KOPT-K1 (cell line): ENCODE results near the gene RYR1.
"Not testable (repeated sequence)": the region's sequence is repeated elsewhere in the genome, so short reads cannot be mapped to it uniquely, and the experiment has no call there.

ENCODE experiments used
- H3K27ac ChIP-seq: fragments of 200-600 bp; sonication (generic); 2 replicates; pipeline ENCODE4 v1.5.1; 2016; ENCODE audit warnings: antibody characterized with exemption, mild to moderate bottlenecking, low read depth, low read length; ENCODE audit not compliant: poor library complexity, severe bottlenecking
- H3K36me3 ChIP-seq: fragments of 200-600 bp; sonication (generic); 2 replicates; pipeline ENCODE4 v1.5.1; 2017; ENCODE audit warnings: antibody characterized with exemption, mild to moderate bottlenecking, low read length, moderate library complexity; ENCODE audit not compliant: insufficient read depth
- H3K9me3 ChIP-seq: fragments of 200-600 bp; sonication (generic); 2 replicates; pipeline ENCODE4 v1.5.1; 2017; ENCODE audit warnings: antibody characterized with exemption, low read length, mild to moderate bottlenecking; ENCODE audit not compliant: insufficient read depth, poor library complexity, severe bottlenecking

The RYR1 gene

DNA sequence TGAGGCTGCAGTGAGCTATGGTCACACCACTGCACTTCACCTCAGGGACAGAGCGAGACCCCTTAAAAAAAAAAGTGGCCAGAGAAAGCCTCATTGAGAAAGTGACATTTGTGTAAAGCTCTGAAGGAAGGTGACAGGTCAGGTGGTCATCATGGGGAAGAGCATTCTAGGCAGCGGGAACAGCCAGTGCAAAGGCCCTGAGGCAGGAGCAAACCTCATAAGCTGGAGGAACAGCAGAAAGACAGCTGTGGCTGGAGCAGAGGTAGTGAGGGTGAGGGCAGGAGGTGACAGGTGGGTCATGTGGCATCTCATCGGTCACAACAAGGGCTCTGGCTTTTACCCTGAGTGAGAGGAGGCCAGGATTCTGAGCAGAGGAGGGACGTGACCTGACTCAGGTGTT is 64.4 kb downstream of the RYR1 start:
- Histone ChIP-seq H3K36me3 (no peaks in the 10 kb centered on the region), H3K9me3 (no peaks in the 10 kb centered on the region), H3K27ac (no peak overlapping the region)

DNA sequence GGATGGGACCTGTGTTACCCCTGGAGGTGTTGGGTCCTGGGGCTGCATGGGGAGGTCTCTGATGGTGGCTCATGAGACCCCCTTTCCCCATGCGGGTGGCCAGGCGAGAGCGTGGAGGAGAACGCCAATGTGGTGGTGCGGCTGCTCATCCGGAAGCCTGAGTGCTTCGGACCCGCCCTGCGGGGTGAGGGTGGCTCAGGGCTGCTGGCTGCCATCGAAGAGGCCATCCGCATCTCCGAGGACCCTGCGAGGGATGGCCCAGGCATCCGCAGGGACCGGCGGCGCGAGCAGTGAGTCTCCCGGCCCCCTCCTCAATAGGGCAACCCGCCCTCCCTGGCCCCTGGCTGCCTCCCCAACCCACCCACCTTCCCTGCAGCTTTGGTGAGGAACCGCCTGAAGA is 66.0 kb downstream of the RYR1 start:
- Histone ChIP-seq H3K36me3 (no peaks in the 10 kb centered on the region), H3K27ac (no peak overlapping the region), H3K9me3 (no peaks in the 10 kb centered on the region)

DNA sequence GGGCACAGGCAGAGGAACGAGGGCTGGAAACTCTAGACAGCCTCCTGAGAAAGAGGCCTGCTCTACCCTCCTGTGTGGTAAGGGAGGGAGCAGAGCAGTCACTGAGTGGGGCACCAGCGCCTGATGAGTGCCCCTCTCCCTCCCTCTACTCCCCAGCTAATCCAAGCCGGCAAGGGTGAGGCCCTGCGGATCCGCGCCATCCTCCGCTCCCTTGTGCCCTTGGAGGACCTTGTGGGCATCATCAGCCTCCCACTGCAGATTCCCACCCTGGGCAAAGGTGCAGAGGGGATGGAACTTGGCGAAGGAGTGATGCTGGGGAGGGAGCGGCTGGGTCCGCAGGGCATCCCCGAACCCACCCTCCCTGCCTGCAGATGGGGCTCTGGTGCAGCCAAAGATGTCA is 67.0 kb downstream of the RYR1 start:
- no peaks in the 10 kb centered on the region for H3K9me3 ChIP-seq
- H3K36me3 ChIP-seq: no peaks in the 10 kb centered on the region
- no peak overlapping the region for H3K27ac ChIP-seq

DNA sequence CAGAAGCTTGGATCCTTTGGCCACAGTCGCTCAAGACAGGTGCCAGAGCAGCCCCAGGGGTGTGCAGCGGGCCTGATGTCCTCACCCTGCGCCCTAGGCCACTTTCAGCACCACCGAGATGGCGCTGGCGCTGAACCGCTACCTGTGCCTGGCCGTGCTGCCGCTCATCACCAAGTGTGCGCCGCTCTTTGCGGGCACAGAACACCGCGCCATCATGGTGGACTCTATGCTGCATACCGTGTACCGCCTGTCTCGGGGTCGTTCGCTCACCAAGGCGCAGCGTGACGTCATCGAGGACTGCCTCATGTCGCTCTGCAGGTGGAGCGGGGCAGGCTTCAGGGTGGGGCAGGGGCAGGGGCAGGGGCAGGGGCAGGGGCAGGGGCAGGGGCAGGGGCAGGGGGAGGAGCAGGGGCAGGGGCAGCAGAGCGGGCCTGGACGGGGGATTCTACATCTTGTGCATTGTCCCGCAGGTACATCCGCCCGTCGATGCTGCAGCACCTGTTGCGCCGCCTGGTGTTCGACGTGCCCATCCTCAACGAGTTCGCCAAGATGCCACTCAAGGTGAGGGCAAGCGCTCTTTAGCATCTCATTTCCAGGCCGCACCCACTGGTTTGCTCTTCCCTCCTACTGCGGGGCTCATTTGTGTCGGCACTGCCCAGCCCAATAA is 69.1 kb downstream of the RYR1 start:
- H3K9me3 ChIP-seq: no peaks in the 10 kb centered on the region
- H3K27ac ChIP-seq: no peak overlapping the region
- H3K36me3 ChIP-seq: no peaks in the 10 kb centered on the region

DNA sequence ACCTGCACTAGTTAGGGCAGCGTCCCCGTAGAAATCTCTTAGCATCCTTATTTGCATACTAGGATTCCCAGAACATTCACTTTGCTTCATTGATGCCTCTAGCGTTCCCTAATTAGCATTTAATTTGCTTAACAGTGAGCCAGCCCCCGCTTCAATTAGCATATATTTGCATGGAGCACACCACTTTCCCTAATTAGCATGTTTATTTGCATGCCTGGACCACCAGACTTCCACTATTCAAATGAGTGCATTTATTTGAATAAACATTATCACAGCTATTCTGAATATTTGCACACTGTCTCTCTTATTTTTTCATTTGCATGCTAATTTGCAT is 69.6 kb downstream of the RYR1 start:
- Histone ChIP-seq H3K36me3 (no peaks in the 10 kb centered on the region), H3K9me3 (no peaks in the 10 kb centered on the region), H3K27ac (no peak overlapping the region)

DNA sequence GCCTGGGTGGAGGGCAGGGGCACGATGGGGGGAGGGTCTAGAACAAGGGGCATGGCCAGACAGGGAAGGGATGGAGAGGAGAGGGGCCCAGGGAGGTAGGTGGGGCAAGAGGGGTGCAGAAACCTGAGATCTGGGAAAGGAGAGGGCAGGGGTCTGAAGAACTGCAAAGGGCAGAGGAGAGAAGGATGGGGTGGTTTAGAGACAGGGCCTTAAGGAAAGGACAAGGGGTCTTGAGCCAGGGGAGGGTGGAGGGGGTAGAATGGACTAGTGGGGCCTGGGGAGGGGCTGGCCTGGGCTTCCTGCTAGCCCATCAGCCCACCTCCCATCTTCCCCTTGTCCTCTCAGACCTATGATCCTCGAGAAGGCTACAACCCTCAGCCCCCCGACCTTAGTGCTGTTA is 72.5 kb downstream of the RYR1 start:
- Histone ChIP-seq H3K27ac (no peak overlapping the region), H3K9me3 (no peaks in the 10 kb centered on the region), H3K36me3 (no peaks in the 10 kb centered on the region)

DNA sequence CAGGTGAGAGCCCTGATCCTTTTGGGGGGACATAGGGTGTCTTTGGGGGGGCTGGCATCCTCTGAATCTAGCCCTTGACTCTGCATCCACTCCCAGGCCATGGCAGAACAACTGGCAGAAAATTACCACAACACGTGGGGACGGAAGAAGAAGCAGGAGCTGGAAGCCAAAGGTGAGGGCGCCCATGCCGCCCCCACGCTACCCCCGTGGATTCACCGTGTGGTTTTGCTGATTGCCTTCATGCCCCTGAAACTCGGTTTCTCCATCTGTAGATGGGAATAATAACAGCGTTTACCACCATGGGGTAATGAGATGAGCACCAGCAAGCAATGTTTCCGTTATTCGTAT is 72.9 kb downstream of the RYR1 start:
- no peaks in the 10 kb centered on the region for H3K36me3 ChIP-seq
- H3K27ac ChIP-seq: no peak overlapping the region
- no peaks in the 10 kb centered on the region for H3K9me3 ChIP-seq

DNA sequence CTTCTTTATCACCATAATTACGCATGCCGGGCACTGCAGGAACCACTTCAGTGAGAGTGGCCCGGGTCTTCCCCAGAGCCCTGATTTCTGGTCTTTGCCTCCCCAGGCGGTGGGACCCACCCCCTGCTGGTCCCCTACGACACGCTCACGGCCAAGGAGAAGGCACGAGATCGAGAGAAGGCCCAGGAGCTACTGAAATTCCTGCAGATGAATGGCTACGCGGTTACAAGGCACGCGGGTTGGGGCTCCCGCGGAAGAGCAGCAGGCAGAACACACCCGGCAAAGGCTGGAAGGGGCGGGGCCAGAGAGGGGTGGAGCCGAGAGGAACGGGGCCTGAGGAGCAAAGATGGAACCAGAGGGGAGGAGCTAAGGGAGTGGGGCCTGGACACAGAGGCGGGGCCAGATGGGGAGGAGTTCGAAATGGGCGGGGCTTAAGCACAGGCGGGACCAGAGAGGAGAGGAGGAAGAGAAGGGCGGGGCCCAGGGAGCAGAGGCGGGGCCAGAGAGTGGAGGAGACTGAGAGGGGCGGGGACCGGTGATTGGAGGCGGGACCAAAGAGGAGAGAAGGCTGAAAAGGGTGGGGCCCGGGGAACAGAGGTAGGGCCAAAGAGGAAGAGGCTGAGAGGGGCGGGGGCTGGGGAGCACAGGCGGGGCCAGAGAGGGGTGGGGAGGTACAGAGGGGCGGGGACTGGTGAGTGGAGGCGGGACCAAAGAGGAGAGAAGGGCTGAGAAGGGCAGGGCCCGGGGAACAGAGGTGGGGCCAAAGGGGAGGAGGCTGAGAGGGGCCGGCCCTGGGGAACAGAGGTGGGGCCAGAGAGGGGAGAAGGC is 73.4 kb downstream of the RYR1 start:
- Histone ChIP-seq H3K27ac (no peak overlapping the region), H3K9me3 (no peaks in the 10 kb centered on the region), H3K36me3 (no peaks in the 10 kb centered on the region)

DNA sequence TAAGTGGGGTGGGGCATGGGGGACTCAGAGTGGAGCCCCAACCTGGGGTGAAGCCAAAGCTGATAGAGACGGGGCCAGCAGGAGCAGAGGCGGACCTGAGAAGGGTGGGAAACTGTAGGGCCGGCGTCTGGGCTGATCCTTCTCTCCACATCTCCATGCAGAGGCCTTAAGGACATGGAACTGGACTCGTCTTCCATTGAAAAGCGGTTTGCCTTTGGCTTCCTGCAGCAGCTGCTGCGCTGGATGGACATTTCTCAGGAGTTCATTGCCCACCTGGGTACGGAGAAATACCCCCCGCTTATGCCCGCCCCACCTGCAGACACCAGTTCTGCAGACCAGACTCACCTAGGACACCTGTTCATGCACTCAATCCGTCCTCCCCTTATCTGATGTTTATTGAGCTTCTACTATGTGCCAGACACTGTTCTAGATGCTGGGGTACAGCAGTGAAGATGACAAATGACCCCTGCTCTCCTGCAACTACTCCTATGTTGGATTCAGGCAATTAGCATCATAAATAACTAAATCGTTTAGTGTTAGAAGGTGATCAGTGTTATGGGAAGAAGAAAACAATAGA is 74.1 kb downstream of the RYR1 start:
- Histone ChIP-seq H3K36me3 (no peaks in the 10 kb centered on the region), H3K27ac (no peak overlapping the region), H3K9me3 (no peaks in the 10 kb centered on the region)

DNA sequence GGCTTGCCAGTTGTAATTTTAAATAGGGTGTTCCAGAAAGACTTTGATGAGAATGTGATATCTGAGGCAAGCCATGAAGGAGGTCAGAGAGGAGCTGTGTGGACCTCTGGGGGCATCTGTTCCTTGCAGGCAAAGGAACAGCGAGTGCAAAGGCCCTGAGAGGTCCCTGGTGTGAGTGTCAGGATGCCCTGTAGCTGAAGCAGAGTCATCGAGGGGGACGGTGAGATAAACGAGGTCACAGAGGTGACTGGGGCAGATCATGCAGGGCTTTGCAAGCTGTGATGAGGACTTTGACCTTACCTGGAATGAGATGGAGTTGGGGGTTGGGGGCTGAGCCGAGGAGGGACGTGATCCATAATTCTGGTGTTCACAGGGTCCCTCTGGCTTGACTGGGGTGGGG is 75.0 kb downstream of the RYR1 start:
- H3K27ac ChIP-seq: no peak overlapping the region
- H3K36me3 ChIP-seq: no peaks in the 10 kb centered on the region
- H3K9me3 ChIP-seq: no peaks in the 10 kb centered on the region

DNA sequence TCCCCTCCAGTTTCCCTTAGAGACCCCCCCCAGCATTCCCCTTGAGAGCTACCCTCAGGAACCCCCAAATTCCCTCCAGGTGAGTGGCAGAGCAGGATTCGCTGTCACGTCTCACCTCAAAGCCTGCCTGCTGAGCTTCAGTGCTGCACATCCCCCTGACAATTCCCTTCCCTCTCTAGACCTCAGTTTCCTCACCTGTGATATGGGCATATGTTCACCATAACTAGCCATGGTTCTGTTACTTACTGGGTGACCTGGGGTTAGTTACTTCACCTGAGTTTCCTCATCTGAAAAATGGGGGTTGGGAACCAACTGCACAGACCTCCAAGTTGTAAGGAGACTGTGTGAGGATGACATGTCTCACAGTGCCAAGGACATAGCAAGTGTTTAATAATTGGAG is 75.5 kb downstream of the RYR1 start:
- Histone ChIP-seq H3K27ac (no peak overlapping the region), H3K9me3 (no peaks in the 10 kb centered on the region), H3K36me3 (no peaks in the 10 kb centered on the region)

DNA sequence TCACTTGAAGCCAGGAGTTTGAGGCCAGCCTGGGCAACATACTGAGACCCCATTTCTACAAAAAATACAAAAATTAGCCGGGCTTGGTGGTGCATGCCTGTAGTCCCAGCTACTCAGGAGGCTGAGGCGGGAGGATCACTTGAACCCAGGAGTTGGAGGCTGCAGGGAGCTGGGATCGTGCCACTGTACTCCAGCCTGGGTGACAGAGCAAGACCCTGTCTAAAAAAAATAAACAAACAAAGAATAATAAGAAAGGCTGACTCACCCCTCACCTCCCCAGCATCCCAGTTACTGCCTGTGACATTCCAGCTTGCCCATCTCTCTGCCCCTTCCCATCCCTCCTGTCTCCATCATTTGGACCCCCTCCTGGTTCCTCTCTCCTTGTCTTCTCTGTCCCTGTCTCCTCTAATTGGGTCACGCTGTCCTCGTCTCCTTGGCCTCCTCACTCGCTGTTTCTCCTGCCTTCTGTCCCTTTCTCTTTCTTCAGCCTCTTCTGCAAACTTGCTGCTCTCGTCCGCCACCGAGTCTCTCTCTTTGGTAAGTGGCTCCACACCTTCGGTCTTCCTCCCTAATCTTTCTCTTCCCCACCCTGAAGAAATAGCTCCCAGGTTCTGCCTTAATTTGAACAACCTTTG is 77.7 kb downstream of the RYR1 start:
- Histone ChIP-seq H3K9me3 (no peaks in the 10 kb centered on the region), H3K36me3 (no peaks in the 10 kb centered on the region), H3K27ac (no peak overlapping the region)

DNA sequence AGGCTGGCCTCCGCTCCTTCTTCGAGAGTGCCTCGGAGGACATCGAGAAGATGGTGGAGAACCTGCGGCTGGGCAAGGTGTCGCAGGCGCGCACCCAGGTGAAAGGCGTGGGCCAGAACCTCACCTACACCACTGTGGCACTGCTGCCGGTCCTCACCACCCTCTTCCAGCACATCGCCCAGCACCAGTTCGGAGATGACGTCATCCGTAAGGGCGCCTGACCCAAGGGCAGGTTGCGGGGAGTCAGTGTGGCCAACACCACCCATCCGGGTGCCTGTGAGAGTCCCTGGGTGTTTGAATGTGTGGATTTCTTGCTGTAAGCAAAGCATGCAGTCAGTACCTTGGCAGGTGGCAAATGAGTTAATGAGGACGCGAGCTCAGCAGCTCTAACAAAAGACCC is 78.8 kb downstream of the RYR1 start:
- no peaks in the 10 kb centered on the region for H3K9me3 ChIP-seq
- H3K36me3 ChIP-seq: no peaks in the 10 kb centered on the region
- no peak overlapping the region for H3K27ac ChIP-seq

DNA sequence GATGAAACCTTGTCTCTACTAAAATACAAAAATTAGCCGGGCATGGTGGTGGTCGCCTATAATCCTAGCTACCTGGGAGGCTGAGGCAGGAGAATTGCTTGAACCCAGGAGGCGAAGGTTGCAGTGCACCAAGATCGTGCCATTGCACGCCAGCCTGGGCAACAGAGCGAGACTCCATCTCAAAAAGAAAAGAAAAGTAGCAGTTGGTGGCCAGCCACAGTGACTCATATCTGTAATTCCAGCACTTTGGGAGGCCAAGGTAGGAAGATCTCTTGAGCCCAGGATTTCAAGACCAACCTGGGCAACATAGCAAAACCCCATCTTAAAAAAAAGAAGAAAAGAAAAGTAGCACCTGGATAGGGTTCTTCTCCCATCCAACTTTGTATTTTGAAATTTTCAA is 79.7 kb downstream of the RYR1 start:
- H3K9me3 ChIP-seq, H3K27ac ChIP-seq, H3K36me3 ChIP-seq: not testable (repeated sequence)

DNA sequence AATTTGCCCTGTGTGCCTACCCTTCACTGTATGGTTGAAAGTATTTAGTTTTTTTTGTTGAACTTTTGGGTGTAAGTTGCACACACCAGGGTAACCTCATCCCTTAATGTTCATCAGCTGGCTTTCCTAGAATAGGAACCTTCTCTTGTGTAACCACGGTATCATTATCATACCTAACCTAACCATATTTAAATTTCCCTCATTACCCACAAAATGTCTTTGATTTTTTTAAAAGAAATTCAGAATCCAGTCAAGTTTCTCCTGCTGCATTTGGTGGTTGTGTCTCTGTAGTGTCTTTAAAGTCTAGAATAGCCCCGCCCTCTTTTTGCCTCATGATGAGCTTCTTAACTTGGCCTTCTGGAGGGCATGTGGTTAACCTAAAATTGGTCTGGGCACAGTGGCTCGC is 80.3 kb downstream of the RYR1 start:
- H3K27ac ChIP-seq: no peak overlapping the region
- no peaks in the 10 kb centered on the region for H3K9me3 ChIP-seq
- H3K36me3 ChIP-seq: no peaks in the 10 kb centered on the region
